Activated effector memory CD4-positive, alpha-beta T cell treated with anti-CD3 and anti-CD28 coated beads, Interleukin-2, amount 50 U/mL, for 16 hours (primary cell): ENCODE results near the gene CAMK2D.
"Not testable (repeated sequence)": the region's sequence is repeated elsewhere in the genome, so short reads cannot be mapped to it uniquely, and the experiment has no call there.

Experiments
- DNase-seq: peaks from one replicate; pipeline ENCODE4 v3.0.0-alpha.2; 2020

Gene CAMK2D

GRCh38 chr4:113727802-113728201 lies 33.7 kb downstream of the CAMK2D start:
- DNase-seq: no peak

- DNase-seq: no peak
Observed at GRCh38 chr4:113725963-113726362, 35.6 kb downstream of the CAMK2D start.

DNA sequence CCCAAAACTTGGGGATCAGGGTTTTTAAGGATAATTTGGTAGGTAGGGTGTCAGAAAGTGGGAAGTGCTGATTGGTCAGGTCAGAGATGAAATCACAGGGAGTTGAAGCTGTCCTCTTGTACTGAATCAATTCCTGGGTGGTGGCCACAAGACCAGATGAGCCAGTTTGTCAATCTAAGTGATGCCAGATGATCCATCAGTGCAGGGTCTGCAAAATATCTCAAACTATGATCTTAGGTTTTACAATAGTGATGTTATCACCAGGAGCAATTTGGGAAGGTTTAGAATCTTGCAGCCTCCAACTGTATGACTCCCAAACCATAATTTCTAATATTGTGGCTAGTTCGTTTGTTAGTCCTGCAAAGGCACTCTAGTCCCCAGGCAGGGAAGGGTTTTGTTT lies 43.3 kb downstream of the CAMK2D start:
- DNase-seq: no peak

GRCh38 chr4:113711883-113712662 lies 49.5 kb downstream of the CAMK2D start:
- no peak for DNase-seq

DNA sequence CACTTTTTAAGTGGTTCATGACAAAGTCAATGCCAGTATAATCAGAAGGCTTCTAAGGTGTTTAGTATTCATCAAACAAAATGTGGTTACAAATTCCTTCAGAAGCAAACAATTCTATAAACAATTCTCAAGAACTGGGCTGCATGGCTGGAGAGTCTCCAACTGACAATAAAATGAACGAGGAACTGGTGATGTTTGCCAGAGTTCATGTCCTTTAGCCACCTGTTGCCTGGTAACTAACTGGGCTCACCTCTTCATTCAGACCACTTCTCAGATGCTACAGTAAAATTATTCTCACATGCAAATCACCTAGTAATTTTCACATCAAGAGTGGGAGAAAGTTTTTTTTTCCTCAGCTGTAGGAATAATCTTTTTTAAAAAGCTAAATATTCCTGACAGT lies 53.3 kb downstream of the CAMK2D start:
- no peak for DNase-seq

- no peak for DNase-seq
Observed at GRCh38 chr4:113707048-113707447, 54.5 kb downstream of the CAMK2D start.

DNA sequence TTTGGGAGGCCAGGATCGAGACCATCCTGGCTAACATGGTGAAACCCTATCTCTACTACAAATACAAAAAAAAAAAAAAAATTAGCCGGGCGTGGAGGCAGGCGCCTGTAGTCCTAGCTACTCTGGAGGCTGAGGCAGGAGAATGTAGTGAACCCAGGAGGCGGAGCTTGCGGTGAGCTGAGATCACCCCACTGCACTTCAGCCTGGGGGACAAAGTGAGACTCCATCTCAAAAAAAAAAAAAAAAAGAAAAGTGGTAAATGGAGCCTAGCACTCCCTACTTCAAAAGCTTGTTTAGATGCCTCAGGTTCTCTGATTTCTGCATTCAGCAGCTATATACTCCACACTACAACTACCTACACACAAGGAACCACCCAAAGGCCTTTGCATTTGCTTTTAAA lies 56.4 kb downstream of the CAMK2D start:
- not testable (repeated sequence) for DNase-seq

DNA sequence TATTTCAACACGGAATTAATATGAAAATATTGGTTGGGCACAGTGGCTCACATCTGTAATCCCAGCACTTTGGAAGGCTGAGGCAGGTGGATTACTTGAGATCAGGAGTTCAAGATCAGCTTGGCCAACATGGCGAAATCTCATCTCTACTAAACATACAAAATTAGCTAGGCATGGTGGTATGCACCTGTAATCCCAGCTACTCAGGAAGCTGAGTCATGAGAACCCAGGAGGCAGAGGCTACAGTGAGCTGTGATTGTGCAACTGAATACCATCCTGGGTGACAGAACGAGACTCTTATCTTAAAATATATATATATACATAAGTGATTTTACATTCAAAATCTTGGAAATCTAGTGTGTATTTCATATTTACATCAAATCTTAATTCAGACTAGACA lies 58.9 kb downstream of the CAMK2D start:
- DNase-seq: not testable (repeated sequence)

DNA sequence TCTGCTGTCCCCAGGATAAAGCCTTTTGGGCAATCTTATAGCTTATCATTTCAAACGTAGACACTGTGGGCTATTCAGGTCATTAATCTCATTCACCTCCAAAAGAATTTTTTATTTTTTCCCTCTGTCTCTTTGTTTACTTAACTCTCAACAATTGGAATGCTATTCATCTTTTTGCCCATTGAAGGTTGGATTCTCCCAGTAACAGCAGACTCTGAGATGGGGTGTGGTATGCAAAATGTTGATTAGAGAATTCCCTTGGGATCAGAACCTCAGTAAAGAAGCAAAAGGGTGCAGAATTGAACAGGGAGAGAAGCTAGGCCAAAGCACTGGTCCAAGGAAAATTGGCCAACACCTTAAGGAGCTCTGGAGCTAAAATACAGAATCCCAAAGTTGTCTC lies 60.4 kb downstream of the CAMK2D start:
- DNase-seq: no peak

DNA sequence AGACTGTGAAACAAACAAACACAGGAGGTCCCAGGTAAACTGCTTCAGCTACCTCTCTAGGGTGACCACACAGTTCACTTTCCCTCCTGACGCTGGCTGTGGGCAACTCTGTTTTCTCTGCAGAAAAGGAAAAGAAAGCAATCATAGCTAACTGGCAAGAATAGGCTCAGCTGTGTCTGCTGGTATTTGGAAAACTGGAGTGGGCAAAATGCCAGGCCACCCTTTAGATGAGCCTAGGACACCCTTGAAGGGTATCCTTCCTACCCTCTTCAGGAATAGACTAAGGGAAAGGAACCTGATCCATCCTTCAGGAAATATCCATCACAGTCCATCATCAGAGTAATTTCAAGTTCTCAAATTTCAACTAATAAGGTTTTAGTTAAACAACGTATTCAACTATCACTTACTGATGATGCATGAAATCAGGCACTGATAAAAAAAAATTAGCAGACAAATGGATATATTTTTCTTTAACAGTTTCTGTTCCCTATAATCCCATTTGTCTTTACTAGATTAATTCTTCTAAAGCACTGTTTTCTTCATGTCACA lies 60.9 kb downstream of the CAMK2D start:
- DNase-seq: no peak

GRCh38 chr4:113699772-113700171 lies 61.8 kb downstream of the CAMK2D start:
- no peak for DNase-seq

- no peak for DNase-seq
Observed at GRCh38 chr4:113697429-113697828, 64.1 kb downstream of the CAMK2D start.

GRCh38 chr4:113695328-113696169 lies 66.0 kb downstream of the CAMK2D start:
- no peak for DNase-seq

DNA sequence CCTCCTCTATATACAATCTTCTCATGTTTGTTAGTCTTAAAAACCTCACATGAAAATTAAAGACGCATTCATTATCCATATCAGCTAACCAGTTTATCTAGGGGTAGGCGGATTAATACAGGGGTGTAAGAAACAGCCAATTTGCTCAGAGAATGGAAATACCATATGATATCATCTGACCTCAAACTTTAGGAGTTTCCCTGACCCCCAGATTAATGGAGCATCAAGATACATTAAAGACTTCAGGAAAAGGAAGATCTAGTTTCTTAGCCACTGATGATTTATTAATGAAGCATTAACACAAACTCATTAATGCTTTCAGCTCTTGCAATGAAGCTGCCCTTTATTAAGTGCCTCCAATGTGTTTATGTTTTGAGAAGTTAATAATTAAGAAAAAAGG lies 67.5 kb downstream of the CAMK2D start:
- DNase-seq: no peak

DNA sequence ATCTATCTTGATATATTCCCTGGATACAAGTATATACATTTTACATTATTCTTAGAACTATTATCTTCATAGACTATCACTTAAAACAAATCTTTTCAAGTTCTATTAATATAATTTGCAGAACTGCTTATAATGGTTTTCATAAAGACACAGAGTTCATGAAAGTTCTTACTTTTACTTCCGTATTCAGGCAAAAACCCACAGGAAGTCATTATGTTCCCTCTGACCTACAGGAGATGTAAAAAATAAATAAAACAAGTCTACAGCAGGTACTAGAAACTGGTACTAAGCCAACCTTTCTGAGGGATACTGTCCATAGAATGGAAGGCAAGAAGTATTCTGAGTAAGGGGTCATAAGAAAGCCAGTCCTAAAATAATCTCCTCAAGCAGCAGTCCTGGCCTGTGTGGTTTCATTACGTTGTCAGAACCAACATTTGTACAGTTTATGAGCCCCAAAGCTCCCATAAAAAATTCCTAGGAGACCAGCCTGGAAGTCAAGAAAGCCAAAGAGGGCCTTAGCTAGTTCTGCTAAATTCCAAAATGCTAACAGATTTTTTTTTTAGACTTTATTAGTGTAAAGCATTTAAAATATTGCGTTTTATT lies 68.6 kb downstream of the CAMK2D start:
- no peak for DNase-seq

GRCh38 chr4:113691676-113692075 lies 69.9 kb downstream of the CAMK2D start:
- DNase-seq: no peak

GRCh38 chr4:113689394-113689793 lies 72.1 kb downstream of the CAMK2D start:
- no peak for DNase-seq

DNA sequence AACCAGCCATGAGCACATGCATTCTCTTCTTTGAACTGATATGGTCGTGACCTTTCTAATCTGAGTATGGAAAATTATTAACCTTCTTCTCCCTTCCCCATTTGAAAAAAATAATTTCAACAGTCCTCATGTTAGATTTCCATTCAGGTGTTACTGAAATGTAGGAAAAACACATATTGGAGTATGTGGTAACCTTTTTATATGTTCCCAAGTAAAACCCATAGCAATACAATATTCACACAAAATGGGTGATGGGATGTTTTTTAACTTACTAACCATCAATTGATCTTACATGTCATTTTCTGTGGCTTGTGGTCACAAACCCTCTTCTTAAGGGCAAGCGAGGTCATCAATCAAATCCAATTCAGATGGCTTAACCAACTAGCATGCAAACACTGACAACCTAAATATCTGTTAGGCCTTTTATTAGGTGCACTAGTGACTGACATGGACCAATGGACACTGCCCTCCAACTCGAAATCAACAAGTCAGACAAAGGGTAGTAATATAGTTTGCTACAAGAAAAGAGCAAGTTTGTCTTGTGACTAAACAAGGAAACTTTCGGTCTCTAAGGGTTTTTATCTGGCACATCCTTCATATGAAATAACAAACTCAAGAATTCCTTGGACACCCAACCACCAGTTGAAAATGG lies 74.3 kb downstream of the CAMK2D start:
- DNase-seq: no peak

DNA sequence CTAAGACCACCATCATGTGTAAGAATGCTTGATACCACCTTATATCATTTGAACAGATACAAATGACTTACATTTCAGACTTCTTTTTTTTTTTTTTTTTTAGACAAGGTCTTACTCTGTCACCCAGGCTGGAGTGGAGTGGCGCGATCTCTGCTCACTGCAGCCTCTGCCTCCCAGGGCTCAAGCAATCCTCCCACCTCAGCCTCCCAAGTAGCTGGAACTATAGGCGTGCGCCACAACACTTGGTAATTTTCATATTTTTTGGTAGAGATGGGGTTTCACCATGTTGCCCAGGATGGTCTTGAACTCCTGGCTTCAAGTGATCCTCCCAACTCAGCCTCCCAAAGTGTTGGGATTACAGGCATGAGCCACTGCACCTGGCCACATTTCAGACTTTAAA lies 76.4 kb downstream of the CAMK2D start:
- not testable (repeated sequence) for DNase-seq

DNA sequence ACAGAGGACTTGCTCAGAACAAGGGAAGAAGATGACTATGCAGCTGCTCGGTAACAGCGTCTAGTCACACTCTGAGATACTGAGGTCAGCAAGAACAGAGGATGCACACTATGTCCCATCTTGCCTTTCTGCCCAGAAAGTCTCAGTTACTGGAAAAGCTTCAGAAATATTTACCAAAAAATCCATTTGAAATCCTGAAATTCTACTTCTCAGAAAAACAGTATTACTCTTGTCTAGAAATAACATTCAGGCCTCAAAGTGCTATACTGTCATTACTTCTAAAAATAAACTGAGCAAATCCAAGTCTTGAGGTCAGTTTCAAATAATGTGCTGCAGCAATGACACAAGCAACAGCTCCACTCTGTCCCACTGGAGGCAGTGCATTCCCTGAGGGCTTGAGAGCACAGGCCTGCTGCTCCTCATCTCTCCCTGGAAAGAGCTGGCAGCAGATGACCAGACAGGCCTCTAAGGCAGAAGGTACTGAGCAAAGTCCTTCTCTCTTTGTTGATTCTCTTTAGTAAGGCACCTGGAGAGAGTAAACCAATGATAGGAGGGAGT lies 76.9 kb downstream of the CAMK2D start:
- DNase-seq: no peak

GRCh38 chr4:113682730-113683537 lies 78.6 kb downstream of the CAMK2D start:
- peak; percentile 87 for DNase-seq

- no peak for DNase-seq
Observed at GRCh38 chr4:113678641-113679040, 82.9 kb downstream of the CAMK2D start.
